ENCODE measurements around the gene LUM.

Gene LUM

DNA sequence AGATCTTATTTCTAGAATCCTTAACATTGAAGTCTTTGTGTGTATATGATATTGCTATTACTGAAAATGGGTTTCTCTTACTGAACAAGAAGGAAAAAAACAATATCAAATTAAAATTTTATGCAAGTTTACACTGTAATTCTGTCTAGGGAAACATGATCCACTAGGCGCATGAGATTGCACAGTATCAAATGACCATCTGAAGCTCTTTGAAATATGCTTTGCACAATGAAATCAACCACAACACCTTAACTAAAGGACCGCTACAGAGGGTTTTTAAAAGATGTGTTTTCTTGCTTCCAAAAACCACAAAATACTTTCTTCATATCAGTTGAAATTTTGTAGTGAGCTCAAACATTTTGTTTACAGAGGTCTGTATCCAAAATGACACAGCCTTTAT, 38.4 kb downstream of the LUM start:
- DNase-seq = no peak

DNA sequence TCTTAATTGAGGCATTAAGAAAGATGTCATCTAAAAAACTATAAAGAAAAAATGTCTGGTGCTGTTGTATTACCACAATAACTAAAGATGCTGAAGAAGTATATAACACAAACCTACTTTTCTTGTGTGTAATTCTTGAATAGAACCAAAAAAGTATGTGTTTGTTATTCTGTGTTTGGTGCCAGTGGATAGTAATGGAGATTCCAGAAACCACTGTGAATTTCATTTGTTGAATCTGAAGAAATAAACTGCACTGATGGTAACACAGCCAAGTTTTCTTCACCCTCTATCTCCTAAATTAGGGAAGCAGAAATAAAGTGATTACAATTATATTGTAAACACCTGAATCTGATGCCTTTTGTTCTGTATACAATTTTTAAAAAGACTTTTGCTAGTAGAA, 40.4 kb downstream of the LUM start:
- DNase-seq = no peak

DNA sequence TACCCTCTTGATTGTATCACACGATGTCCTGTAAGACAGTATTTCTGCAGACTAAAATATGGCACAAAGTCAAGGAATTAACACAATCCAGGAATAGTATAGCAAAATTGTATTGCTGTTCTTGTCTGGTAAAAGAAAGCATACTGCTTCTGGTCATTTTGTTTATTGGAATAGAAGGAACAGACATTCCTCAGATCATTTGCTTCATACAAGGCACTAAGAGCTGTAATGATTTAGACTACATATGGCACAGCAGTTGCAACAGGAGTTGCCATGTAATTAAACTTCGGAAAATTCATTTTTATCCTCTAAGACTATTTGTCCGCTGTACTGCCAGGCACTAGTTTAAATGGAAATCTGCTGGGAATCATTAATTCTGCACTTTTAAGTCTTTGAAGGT, 45.9 kb downstream of the LUM start:
- DNase-seq = no peak

DNA sequence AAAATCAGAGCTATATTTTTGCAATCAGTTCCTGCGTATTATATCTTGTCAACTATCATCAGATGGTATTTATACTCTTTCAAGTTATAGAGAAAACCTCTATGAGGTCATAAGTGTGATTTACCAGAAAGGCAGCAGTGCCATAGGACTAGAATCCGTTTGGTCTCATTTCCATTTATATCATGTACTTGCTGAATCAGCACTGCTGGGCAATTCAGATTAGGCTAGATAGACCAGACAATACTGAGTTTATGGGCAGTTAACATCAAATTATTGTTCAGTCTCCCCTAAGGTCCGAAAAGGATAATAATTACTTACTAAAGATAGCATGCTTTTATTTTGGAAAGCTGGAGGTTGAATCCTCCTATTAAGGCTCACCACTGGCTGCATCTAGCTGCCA, 46.7 kb downstream of the LUM start:
- DNase-seq = no peak

DNA sequence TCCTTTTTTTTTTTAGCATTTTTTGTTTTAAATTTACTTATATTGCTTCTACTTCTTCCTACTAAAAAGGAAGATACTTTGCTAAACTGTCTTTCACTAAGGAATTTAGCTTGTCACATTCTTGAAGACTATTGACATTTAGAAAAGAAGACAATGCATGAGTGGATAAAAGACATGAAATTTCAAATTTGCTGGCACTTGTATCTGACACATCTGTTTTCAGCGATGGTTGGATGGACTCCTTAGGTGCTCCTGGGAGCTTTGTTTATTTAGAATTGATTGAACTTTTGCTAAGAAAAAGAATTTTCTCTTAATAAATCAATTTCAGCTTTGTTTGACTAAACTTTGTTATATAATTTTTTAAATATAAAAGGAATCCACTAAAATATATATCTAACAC, 50.2 kb downstream of the LUM start:
- no peak for DNase-seq

DNA sequence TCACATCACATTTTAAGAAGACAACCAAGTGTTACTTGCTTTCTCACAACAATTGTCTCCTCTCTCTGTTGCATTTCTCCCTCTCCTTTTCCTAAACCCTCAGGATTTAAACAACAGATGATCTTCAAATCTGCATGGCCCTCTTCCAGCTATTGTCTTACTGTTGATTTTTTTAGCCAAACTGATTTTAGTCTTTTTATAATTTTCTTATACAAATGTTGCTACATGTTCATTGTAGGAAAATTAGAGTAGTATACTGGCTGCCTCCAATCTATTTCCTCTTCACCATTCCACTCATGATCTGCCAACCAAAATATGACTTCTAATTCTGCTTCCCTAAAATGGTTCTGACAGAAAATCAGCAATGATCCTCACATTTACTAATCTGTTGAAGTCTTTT, 52.1 kb downstream of the LUM start:
- no peak for DNase-seq

DNA sequence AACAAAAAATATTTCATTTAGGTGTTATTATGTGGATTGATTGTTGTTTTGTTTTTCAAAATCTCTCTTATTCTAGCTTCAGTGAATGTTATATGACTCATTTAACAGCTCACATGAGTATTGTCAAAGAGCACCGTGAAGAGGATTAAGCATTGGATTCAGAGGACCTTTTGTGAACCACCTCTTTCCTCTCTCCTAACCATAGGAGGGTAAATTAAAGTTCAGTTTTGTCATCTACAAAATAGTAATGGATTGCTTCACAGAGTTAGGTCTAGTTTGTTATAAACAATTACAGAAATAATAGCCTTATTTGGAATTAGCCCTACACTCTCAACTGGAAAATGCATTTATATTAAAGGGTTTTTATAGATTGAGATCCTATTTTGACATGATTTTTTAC, 52.5 kb downstream of the LUM start:
- DNase-seq = no peak

DNA sequence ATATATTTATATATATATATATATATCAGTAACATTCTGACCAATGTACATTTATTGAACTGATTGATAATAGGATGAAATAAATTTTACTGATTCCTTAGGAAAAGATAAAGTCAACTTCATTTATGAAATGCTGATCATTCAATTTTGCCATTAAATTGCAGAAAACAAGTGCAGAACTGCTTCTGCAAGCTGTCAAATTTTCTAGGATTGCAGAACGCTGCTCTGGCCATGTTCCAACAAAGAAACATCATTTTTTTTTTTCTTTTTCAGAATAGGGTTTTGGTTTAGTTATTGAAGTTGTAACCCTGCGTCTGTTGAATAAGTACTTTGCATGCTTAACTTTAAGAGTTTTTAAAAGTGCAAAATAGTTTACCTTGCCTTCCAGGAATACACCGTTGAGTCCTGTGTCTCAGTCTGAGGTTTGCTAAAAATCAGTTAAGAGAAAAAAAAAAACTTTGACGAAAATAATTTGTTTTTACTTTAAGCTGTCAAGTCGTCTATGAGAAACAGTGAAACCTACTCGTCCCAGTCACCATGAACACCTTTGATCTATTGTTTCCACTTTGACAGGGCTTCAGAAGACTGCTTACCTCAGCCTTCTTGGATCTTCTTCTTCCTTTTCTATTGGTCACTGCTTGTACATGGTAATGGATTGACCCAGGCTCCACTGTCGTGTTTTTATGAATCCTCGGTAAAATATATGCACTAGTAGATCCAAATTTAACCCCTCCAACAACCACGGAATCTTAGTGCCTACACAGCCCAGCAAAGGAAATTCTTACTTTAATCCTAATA, 53.7 kb downstream of the LUM start, which contains the start of gene KERA:
Gene KERA (minus strand): TSS at position 657 of the 798 bp plus-strand sequence. CDS start 1,743 bp downstream, outside the sequence.
- no peak for DNase-seq

DNA sequence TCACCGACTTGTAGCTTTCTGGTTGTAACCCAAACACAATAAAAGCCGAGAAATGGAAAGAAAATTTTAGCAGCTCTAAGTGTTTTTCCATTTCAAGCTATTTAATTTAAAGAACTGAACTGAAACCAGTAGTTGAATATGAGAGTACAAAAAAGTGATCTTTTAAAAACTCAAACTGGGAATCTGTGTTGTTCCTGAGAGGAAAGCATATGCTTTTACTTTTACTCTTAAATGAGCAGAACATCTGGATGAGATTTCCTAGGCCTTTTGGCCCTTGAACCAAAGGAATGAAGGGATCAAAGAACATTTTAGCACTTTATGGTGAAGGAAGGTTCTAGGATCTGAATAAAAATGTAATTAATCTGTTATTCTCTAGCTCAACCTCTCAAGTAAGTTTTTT, 54.8 kb downstream of the LUM start:
- no peak for DNase-seq

DNA sequence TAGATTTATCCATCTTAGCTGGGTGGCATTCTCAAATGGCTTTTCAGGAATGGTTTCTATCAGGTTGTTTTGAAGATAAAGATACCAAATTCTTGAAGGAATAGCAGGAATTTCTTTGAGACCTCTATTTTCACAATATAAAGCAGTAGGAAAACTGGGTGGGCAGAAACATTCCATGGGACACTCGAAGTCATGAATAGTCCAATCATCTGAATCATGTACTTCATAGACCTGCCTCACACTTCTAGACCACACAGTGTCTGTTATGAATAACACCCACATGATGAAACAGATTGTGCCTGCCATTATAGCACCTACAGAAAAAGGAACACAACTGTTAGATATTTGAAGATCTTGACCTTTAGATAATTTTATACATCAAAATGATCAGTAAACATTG, 55.3 kb downstream of the LUM start:
- no peak for DNase-seq

DNA sequence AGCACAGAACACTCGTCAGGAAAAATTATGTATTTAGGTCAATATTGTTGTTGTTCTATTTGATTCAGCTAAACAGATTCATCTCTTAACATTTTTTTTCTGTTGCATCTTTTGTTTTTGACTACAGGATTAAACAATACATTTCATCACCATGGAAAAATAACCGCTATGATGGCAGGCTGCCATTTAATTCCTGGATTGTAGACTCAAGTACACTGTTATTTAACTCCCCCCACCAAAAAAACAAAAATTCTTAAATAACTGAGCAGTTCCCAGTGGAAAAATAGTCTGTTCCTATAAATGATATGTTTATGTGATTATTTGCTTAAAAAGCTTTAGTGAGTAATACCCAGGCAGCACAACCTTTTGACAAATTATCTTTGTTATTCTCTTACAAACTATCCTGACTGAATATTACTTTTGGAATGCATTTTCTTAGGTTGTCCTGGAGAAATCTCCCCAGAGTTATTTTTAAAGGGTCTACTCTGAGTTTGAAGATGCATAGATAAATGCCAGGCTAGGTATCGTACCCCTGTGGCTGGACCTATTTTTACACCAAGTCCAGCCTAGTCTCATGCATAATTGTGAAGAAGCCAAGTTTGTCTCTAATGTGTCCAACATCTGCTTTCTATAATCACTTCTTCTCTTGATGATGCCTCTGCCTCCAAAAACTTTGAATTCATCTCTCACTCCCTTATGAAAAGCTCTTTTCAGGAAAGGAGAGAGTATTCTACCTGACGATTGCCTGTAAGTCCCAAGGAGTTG, 57.2 kb downstream of the LUM start:
- no peak for DNase-seq

Data from activated T-cell treated with anti-CD3 and anti-CD28 coated beads, Interleukin-2, amount 50 U/mL, for 1 hour (primary cell).